Measurements from ENCODE around the gene AKNA.
"Not testable (repeated sequence)": the region's sequence is repeated elsewhere in the genome, so short reads cannot be mapped to it uniquely, and the experiment has no call there.

DNA sequence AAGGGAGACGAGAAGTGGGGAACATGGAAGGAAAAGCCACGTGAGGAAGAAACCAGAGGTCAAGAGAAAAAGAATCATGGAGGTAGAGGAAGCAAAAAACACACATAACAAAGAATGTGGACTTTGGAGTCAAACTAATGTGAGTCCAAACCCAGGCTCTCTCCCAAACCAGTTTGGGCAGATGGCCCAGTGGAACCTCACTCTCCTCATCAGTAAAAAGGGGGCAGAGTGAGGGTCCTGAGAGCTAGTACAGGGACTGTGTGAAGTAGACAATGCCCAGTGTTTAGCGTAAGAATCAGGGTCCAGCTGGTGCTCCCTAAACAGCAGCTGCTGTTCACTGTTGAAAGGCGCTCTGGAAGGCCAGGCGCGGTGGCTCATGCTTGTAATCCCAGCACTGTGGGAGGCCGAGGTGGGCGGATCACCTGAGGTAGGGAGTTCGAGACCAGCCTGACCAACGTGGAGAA lies 59.4 kb downstream of the AKNA start:
- TF ChIP-seq, protein P1, sequence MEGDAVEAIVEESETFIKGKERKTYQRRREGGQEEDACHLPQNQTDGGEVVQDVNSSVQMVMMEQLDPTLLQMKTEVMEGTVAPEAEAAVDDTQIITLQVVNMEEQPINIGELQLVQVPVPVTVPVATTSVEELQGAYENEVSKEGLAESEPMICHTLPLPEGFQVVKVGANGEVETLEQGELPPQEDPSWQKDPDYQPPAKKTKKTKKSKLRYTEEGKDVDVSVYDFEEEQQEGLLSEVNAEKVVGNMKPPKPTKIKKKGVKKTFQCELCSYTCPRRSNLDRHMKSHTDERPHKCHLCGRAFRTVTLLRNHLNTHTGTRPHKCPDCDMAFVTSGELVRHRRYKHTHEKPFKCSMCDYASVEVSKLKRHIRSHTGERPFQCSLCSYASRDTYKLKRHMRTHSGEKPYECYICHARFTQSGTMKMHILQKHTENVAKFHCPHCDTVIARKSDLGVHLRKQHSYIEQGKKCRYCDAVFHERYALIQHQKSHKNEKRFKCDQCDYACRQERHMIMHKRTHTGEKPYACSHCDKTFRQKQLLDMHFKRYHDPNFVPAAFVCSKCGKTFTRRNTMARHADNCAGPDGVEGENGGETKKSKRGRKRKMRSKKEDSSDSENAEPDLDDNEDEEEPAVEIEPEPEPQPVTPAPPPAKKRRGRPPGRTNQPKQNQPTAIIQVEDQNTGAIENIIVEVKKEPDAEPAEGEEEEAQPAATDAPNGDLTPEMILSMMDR (IDR thresholded peaks at IDR 0.05), result not testable (repeated sequence)
- not testable (repeated sequence) for TF ChIP-seq POLR2A (IDR thresholded peaks at IDR 0.05; ENCODE audit: low read depth)
